CD4-positive, alpha-beta T cell (primary cell): ENCODE results near the gene ACAP2. TPM values are rescaled to one million over a fixed set of nuclear protein-coding genes. Genes with fewer than 3 reads are reported as not detected.

Source experiments
- ATAC-seq: fragments of 200-7000 bp; cut with Tn5 transposase; one replicate; pipeline ENCODE4 v1.10.0; 2022; ENCODE audit warnings: mild to moderate bottlenecking; ENCODE audit not compliant: poor library complexity
- CTCF ChIA-PET: fragments of 350-600 bp; sonication (Branson Sonifier 250); formaldehyde crosslinking; loops from one replicate; lab custom pipeline; 2021; ENCODE audit warnings: antibody characterized with exemption, inconsistent platforms; lab: Charles Lee
- POLR2A ChIA-PET: fragments of 350-600 bp; sonication (Branson Sonifier 250); formaldehyde crosslinking; loops from one replicate; lab custom pipeline; 2021; ENCODE audit warnings: antibody characterized with exemption, inconsistent platforms; lab: Charles Lee
- DNase-seq, 14 experiments: peaks; one replicate each; pipeline ENCODE4 v3.0.0-alpha.2; 2013 to 2020; ENCODE audit warnings: mixed read lengths in 2 of 14
- H3K27ac ChIP-seq, 2 donors: one replicate each; pipeline versions ENCODE4 v1.5.1 to v1.7.0; 2013; ENCODE audit warnings: low read length in 2 of 2, low read depth in 1 of 2, mild to moderate bottlenecking in 1 of 2
- H3K27me3 ChIP-seq, 2 experiments: 1 replicate in 1 of 2; 2 replicates in 1 of 2; pipeline versions ENCODE4 v1.6.1 to v1.7.0; 2013; ENCODE audit warnings: low read length in 2 of 2, control low read depth in 1 of 2, mild to moderate bottlenecking in 1 of 2, moderate library complexity in 1 of 2; ENCODE audit not compliant: insufficient read depth in 2 of 2, control insufficient read depth in 1 of 2
- H3K36me3 ChIP-seq: one replicate; pipeline ENCODE4 v1.6.1; 2013; ENCODE audit warnings: low read length, control low read depth; ENCODE audit not compliant: insufficient read depth
- H3K4me1 ChIP-seq: one replicate; pipeline ENCODE4 v1.6.1; 2013; ENCODE audit warnings: low read length, control low read depth; ENCODE audit not compliant: insufficient read depth
- H3K4me3 ChIP-seq: one replicate; pipeline ENCODE4 v1.5.1; 2013; ENCODE audit warnings: mild to moderate bottlenecking, low read length, moderate library complexity
- H3K9me3 ChIP-seq, 2 experiments: 1 replicate in 1 of 2; 2 replicates in 1 of 2; pipeline versions ENCODE4 v1.6.1 to v1.7.0; 2013; ENCODE audit warnings: low read length in 2 of 2, mild to moderate bottlenecking in 2 of 2, control low read depth in 1 of 2, moderate library complexity in 1 of 2; ENCODE audit not compliant: control insufficient read depth in 1 of 2, insufficient read depth in 1 of 2
- H3K27ac Mint-ChIP-seq: one replicate; pipeline ENCODE4 v1.8.0; 2020; ENCODE audit warnings: mixed read lengths
- H3K27me3 Mint-ChIP-seq: one replicate; pipeline ENCODE4 v1.8.0; 2021; ENCODE audit warnings: mixed read lengths
- H3K36me3 Mint-ChIP-seq: one replicate; pipeline ENCODE4 v1.8.0; 2021; ENCODE audit warnings: low read depth, mixed read lengths
- H3K4me1 Mint-ChIP-seq: one replicate; pipeline ENCODE4 v1.8.0; 2021; ENCODE audit warnings: low read depth, mixed read lengths
- H3K4me3 Mint-ChIP-seq: one replicate; pipeline ENCODE4 v1.8.0; 2020; ENCODE audit warnings: mild to moderate bottlenecking, mixed read lengths
- H3K9me3 Mint-ChIP-seq: one replicate; pipeline ENCODE4 v1.8.0; 2020; ENCODE audit warnings: mixed read lengths
- CTCF ChIP-seq: fragments of 200-600 bp; IDR thresholded peaks from one replicate; pipeline ENCODE4 v1.8.0; 2022; ENCODE audit warnings: antibody characterized with exemption, mild to moderate bottlenecking
- intact Hi-C, 2 experiments: fragments of 100-400 bp; cut with DNase I in 1 of 2; cut with micrococcal nuclease in 1 of 2; formaldehyde crosslinking; loops; one replicate each; pipeline versions ENCODE4 v1.15.1 to v1.9.0; 2023 to 2025; cut with DNase I, micrococcal nuclease
- total RNA-seq, 174 experiments: library from RNA in 2 of 174; stranded (reverse) in 2 of 174; gene quantifications; one replicate each; pipeline ENCODE4 v1.2.3 and lab custom pipeline; 2021 to 2026

Gene ACAP2
- total RNA-seq, 2 experiments from 2014 or later: 50.7 to 51.4 TPM

DNA sequence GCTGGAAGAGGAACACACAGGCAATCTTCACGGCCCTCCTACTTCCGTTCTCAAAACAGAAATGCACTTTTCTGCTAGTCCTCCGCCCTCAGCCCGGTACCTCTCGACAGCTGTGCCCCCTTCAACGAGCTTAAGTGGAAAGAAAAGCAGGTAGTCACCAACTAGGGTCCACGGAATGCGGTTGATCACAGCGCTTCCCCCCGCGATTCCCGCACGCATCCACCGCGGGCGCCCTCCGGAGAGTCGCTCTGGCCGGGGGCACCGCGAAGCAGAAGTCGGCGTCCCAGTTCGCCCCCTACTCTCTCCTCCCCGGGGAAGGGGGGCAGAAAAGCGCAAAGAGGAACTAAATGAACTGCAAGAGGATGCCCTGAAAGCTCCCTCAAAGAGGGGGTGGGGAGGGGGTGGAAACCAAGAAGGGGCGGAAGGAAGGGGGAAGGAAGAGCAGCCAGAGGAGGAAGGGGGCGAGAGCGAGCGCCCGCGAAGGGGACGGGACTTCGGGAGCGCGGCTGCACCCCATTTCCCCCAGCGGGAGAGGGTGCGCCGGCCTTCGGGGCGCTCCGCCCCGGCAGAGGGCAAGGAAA lies 738 bp downstream of the ACAP2 start:
- no peak for TF ChIP-seq CTCF
- POLR2A ChIA-PET: interaction anchor here (0.6 to 5.2 kb wide), 20 partner anchors 9 to 770 kb away, joined by 3 to 20 read pairs (median 4); partner anchors contain the start of genes LSG1, PPP1R2 and XXYLT1

GRCh38 chr3:195441476-195441991 lies 1.3 kb downstream of the ACAP2 start:
- ChIA-PET CTCF (interaction anchor here (1.2 to 2.5 kb wide), 3 partner anchors 11 to 171 kb away, joined by 3 to 12 read pairs (median 3); partner anchors contain the start of gene XXYLT1), POLR2A (interaction anchor here (0.5 to 5.2 kb wide), 14 partner anchors 8 to 1813 kb away, joined by 3 to 20 read pairs (median 4); partner anchors contain the start of genes LSG1 and PPP1R2)
- H3K36me3 ChIP-seq: no peaks in the 10 kb centered on the region
- intact Hi-C loops: loop anchor here (5.0 to 10.0 kb wide), 4 partner anchors 44 to 466 kb away; partner anchors contain the start of genes XXYLT1 (in 2 of the 2) and TNK2 (in 1 of the 2)
- no peak for ATAC-seq
- no peak for TF ChIP-seq CTCF
- peak in 3 of 14 experiments; percentile 17 to 34 (median 21) for DNase-seq
- H3K4me3 ChIP-seq: peak overlapping the region; percentile 89
- peak overlapping the region; percentile 98 for H3K4me3 Mint-ChIP-seq
- H3K27me3 ChIP-seq: no peaks in the 10 kb centered on the region
- H3K27ac Mint-ChIP-seq: peak overlapping the region; percentile 93
- H3K4me1 Mint-ChIP-seq: peaks cover 72% of the 10 kb centered on the region
- H3K9me3 Mint-ChIP-seq: no peaks in the 10 kb centered on the region
- H3K4me1 ChIP-seq: peaks cover 37% of the 10 kb centered on the region
- peak overlapping the region; percentile 74 to 85 for H3K27ac ChIP-seq
- no peaks in the 10 kb centered on the region for H3K9me3 ChIP-seq
- no peaks in the 10 kb centered on the region for H3K27me3 Mint-ChIP-seq
- H3K36me3 Mint-ChIP-seq: peaks cover 16% of the 10 kb centered on the region

More for the DNA sequence above, 738 bp downstream of the ACAP2 start:
- peaks cover 16% of the 10 kb centered on the region for H3K36me3 Mint-ChIP-seq
- no peaks in the 10 kb centered on the region for H3K27me3 Mint-ChIP-seq
- H3K27ac Mint-ChIP-seq: peak overlapping the region; percentile 93
- peaks cover 69% of the 10 kb centered on the region for H3K4me1 Mint-ChIP-seq
- DNase-seq (peak; percentile 11 to 76 (median 42)), ATAC-seq (peak; percentile 13)
- peak overlapping the region; percentile 98 for H3K4me3 Mint-ChIP-seq
- peak overlapping the region; percentile 89 for H3K4me3 ChIP-seq
- H3K36me3 ChIP-seq: no peaks in the 10 kb centered on the region
- no peaks in the 10 kb centered on the region for H3K9me3 ChIP-seq
- no peaks in the 10 kb centered on the region for H3K9me3 Mint-ChIP-seq
- H3K27ac ChIP-seq: peak overlapping the region; percentile 74 to 85
- peaks cover 35% of the 10 kb centered on the region for H3K4me1 ChIP-seq
- intact Hi-C loops: loop anchor here (2.0 to 10.0 kb wide), 6 partner anchors 17 to 769 kb away; partner anchors contain the start of genes XXYLT1 (in 2 of the 2), LSG1 (in 1 of the 2) and TNK2 (in 1 of the 2)
- H3K27me3 ChIP-seq: no peaks in the 10 kb centered on the region
- CTCF ChIA-PET: interaction anchor here (1.2 to 2.5 kb wide), 3 partner anchors 10 to 171 kb away, joined by 3 to 12 read pairs (median 3); partner anchors contain the start of gene XXYLT1

DNA sequence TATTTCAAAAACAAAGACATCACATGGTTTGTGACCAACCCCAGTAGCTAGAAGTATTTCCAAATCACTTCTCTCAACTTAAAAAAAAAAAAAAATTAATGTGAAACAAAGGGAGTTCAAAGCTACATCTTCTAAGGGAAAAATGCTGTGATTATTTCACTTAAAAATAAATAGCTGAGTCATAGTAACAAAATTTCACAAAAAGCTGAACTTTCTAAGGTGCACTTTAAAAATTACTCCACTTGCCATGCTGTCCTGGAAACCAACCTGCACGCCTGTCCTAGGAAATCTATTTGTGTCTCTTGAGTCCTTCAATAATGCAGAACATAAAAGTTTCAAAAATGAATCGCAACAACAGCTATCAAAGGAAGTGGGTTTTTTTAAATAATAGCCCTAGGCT lies 1.8 kb downstream of the ACAP2 start:
- DNase-seq: no peak
- CTCF ChIA-PET: interaction anchor here (1.7 to 2.5 kb wide), 2 partner anchors 11 to 170 kb away, joined by 3 to 12 read pairs; partner anchors contain the start of gene XXYLT1
- H3K9me3 Mint-ChIP-seq: no peaks in the 10 kb centered on the region
- Histone ChIP-seq H3K36me3 (no peaks in the 10 kb centered on the region), H3K27ac (no peak overlapping the region), H3K27me3 (no peaks in the 10 kb centered on the region), H3K9me3 (no peaks in the 10 kb centered on the region), H3K4me1 (peaks cover 37% of the 10 kb centered on the region), H3K4me3 (peak overlapping the region; percentile 89)
- H3K27me3 Mint-ChIP-seq: no peaks in the 10 kb centered on the region
- POLR2A ChIA-PET: interaction anchor here (0.5 to 5.2 kb wide), 5 partner anchors 8 to 1813 kb away, joined by 3 to 20 read pairs (median 3); partner anchors contain the start of gene PPP1R2
- H3K4me3 Mint-ChIP-seq: peak overlapping the region; percentile 98
- intact Hi-C loops: loop anchor here (5.0 to 10.0 kb wide), 4 partner anchors 44 to 466 kb away; partner anchors contain the start of genes XXYLT1 (in 2 of the 2) and TNK2 (in 1 of the 2)
- peaks cover 16% of the 10 kb centered on the region for H3K36me3 Mint-ChIP-seq
- TF ChIP-seq CTCF: no peak
- peak overlapping the region; percentile 93 for H3K27ac Mint-ChIP-seq
- no peak for ATAC-seq
- H3K4me1 Mint-ChIP-seq: peaks cover 72% of the 10 kb centered on the region
